Activated CD8-positive, alpha-beta T cell treated with anti-CD3 and anti-CD28 coated beads for 36 hours (primary cell): ENCODE results near the gene CYFIP1. TPM values are rescaled to one million over a fixed set of nuclear protein-coding genes. Genes with fewer than 3 reads are reported as not detected.

ENCODE experiments used
- ATAC-seq: fragments of 200-7000 bp; cut with Tn5 transposase; one replicate; pipeline ENCODE4 v1.10.0; 2021; ENCODE audit warnings: mild to moderate bottlenecking, moderate library complexity
- CTCF ChIA-PET: fragments of 350-600 bp; sonication (Branson Sonifier 250); formaldehyde crosslinking; loops from one replicate; lab custom pipeline; 2021; ENCODE audit warnings: antibody characterized with exemption; lab: Charles Lee
- POLR2A ChIA-PET: fragments of 350-600 bp; sonication (Branson Sonifier 250); formaldehyde crosslinking; loops from one replicate; lab custom pipeline; 2021; ENCODE audit warnings: antibody characterized with exemption; lab: Charles Lee
- DNase-seq: peaks from one replicate; pipeline ENCODE4 v3.0.0-alpha.2; 2020
- H3K27ac Mint-ChIP-seq: one replicate; pipeline ENCODE4 v1.8.0; 2021; ENCODE audit warnings: mild to moderate bottlenecking, mixed read lengths
- H3K27me3 Mint-ChIP-seq: one replicate; pipeline ENCODE4 v1.8.0; 2021; ENCODE audit warnings: mixed read lengths
- H3K36me3 Mint-ChIP-seq: one replicate; pipeline ENCODE4 v1.8.0; 2021; ENCODE audit warnings: low read depth, mixed read lengths
- H3K4me1 Mint-ChIP-seq: one replicate; pipeline ENCODE4 v1.8.0; 2021; ENCODE audit warnings: low read depth, mixed read lengths
- H3K4me3 Mint-ChIP-seq: one replicate; pipeline ENCODE4 v1.8.0; 2021; ENCODE audit warnings: mild to moderate bottlenecking, moderate library complexity, mixed read lengths
- H3K9me3 Mint-ChIP-seq: one replicate; pipeline ENCODE4 v1.8.0; 2021; ENCODE audit warnings: mixed read lengths
- CTCF ChIP-seq: fragments of 200-600 bp; IDR thresholded peaks from one replicate; pipeline ENCODE4 v1.8.0; 2022; ENCODE audit warnings: antibody characterized with exemption, mild to moderate bottlenecking
- intact Hi-C: fragments of 100-400 bp; cut with micrococcal nuclease; formaldehyde crosslinking; loops from one replicate; pipeline ENCODE4 v1.10.0; 2022
- total RNA-seq, 2 experiments: library from RNA; stranded (reverse); gene quantifications; one replicate each; pipeline ENCODE4 v1.2.3, GENCODE V29; 2021

Gene CYFIP1
- total RNA-seq, 2 experiments from 2014 or later: 10.4 to 11.6 TPM

GRCh38 chr15:22839046-22839695 lies 141.0 kb downstream of the CYFIP1 start:
- ChIA-PET POLR2A (interaction anchor here (0.6 kb wide), 1 partner anchor 39 kb away, joined by 3 read pairs; no protein-coding TSS in a partner anchor), CTCF (interaction anchor here (1.0 to 1.5 kb wide), 2 partner anchors 28 to 49 kb away, joined by 3 to 4 read pairs; no protein-coding TSS in a partner anchor)
- peaks cover 23% of the 10 kb centered on the region for H3K4me1 Mint-ChIP-seq
- ATAC-seq (no peak), DNase-seq (no peak)
- peak overlapping the region; percentile 98 for H3K4me3 Mint-ChIP-seq
- H3K27me3 Mint-ChIP-seq: no peaks in the 10 kb centered on the region
- H3K36me3 Mint-ChIP-seq: peaks cover 25% of the 10 kb centered on the region
- H3K27ac Mint-ChIP-seq: peak overlapping the region; percentile 97
- no peak for TF ChIP-seq CTCF
- intact Hi-C loops: loop anchor here (2.0 to 5.0 kb wide), 3 partner anchors 20 to 58 kb away; no protein-coding TSS in a partner anchor
- H3K9me3 Mint-ChIP-seq: no peaks in the 10 kb centered on the region

DNA sequence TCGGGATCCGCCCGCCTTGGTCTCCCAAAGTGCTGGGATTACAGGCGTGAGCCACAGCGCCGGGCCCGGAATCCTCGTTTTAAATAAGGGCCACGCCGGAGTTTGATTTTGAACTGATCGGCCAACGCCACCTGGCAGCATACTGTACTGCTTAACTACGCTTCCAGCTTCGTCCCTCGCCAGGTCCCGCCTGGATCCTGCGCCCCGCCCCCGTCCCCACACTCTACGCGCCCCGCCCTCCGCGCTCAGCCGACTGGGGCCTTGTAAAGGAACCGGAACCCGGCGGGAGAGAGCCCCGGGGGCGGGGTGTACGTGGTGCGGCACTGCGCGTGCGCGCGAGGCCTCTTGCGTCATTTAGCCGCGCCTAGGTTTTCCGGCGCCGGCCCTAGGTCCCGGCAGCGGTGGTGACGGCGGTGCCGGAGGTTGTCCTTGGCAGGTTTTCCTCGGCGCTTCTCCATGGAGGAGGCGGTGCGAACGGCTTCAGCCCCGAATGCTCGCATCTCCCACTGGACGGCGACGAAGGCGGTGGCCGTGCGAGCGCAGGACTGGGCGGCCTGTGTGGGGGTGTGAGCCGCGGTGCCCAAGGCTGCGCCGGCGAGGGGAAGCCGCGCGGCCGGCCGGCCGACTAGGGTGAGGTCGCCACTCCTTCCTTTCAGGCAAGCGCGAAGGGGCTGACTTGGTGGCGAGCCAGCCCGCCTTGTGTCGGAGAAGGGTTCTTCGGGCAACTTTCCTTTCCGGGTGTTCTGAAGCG lies 141.7 kb downstream of the CYFIP1 start, which contains the start of gene NIPA2:
Gene NIPA2, plus strand, starts transcription at position 375 of the 751 bp plus-strand sequence. CDS start 13,066 bp downstream, outside the sequence.
- POLR2A ChIA-PET: interaction anchor here (0.5 to 1.4 kb wide), 4 partner anchors 12 to 52 kb away, joined by 3 to 4 read pairs (median 4); partner anchors contain the start of gene NIPA1
- Mint-ChIP-seq H3K4me1 (peaks cover 23% of the 10 kb centered on the region), H3K27ac (peak within 1 kb of the TSS; percentile 97)

DNA sequence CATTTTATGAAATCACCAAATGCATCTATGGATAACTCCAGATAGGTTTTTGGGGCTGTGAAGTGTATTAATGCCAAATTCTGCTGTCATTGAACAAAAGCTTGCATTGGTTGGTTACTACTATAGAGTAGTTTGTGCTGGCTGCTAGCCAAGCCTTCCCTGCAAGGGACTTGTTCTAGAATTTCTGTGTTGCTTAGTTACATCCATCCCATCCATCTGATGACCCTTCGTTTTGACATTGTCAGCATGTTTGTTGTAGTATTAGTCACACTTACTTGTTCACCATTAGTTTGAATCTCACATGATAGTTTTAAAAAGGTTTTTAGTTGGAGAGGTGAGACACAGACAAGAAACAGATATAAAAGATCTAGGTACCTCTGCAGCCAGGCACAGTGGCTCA lies 148.7 kb downstream of the CYFIP1 start:
- ATAC-seq: no peak
- H3K4me1 Mint-ChIP-seq: no peaks in the 10 kb centered on the region
- no peak for TF ChIP-seq CTCF
- H3K4me3 Mint-ChIP-seq: no peak overlapping the region
- intact Hi-C loops: no loop called here
- POLR2A ChIA-PET: no interaction called here
- peaks cover 2% of the 10 kb centered on the region for H3K36me3 Mint-ChIP-seq
- CTCF ChIA-PET: no interaction called here
- DNase-seq: no peak
- no peak overlapping the region for H3K27ac Mint-ChIP-seq
- H3K27me3 Mint-ChIP-seq: no peaks in the 10 kb centered on the region
- peaks cover 4% of the 10 kb centered on the region for H3K9me3 Mint-ChIP-seq

More for the DNA sequence above, 141.7 kb downstream of the CYFIP1 start, which contains the start of gene NIPA2:
- Mint-ChIP-seq H3K4me3 (peak within 1 kb of the TSS; percentile 98), H3K27me3 (no peaks in the 10 kb centered on the region), H3K9me3 (no peaks in the 10 kb centered on the region), H3K36me3 (peaks cover 25% of the 10 kb centered on the region)
- DNase-seq (peak; percentile 97), ATAC-seq (peak; percentile 98)
- intact Hi-C loops: loop anchor here (2.0 to 5.0 kb wide), 3 partner anchors 20 to 58 kb away; no protein-coding TSS in a partner anchor
- no peak for TF ChIP-seq CTCF
- CTCF ChIA-PET: interaction anchor here (1.2 to 1.5 kb wide), 2 partner anchors 32 to 48 kb away, joined by 3 to 4 read pairs; no protein-coding TSS in a partner anchor

DNA sequence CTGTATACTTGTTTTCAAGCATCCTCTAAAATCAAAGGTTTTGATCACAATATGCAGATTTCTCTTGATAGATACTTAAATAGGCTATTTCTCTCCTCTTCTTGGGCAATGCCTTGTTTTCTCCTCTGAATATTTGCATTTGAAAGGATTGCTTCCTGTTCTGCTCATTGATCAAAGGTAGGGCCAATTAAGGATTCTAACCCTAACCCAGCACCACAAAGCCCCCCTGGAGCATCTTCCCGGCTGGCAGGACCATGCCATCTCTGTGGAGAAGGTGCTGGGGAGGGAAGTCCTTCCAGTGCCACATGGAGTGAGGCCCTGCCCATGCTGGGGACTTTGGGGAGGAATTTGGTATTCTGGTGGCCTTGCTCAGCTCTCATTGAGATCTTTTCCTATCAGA lies 153.0 kb downstream of the CYFIP1 start:
- H3K27ac Mint-ChIP-seq: no peak overlapping the region
- DNase-seq (no peak), ATAC-seq (no peak)
- CTCF ChIA-PET: no interaction called here
- no peaks in the 10 kb centered on the region for H3K4me1 Mint-ChIP-seq
- no peak for TF ChIP-seq CTCF
- POLR2A ChIA-PET: interaction anchor here (1.4 kb wide), 1 partner anchor 10 kb away, joined by 4 read pairs; no protein-coding TSS in a partner anchor
- peaks cover 11% of the 10 kb centered on the region for H3K36me3 Mint-ChIP-seq
- H3K4me3 Mint-ChIP-seq: no peak overlapping the region
- intact Hi-C loops: no loop called here
- no peaks in the 10 kb centered on the region for H3K9me3 Mint-ChIP-seq
- H3K27me3 Mint-ChIP-seq: no peaks in the 10 kb centered on the region
